K562 (cell line): ENCODE results near the gene MRI1. TPM values are rescaled to one million over a fixed set of nuclear protein-coding genes. Genes with fewer than 3 reads are reported as not detected.

ENCODE experiments used
- ATAC-seq: fragments of 200-7000 bp; cut with Tn5 transposase; 3 replicates; pipeline ENCODE4 v1.9.1; 2020; ENCODE audit warnings: moderate library complexity
- BruUV-seq: library from RNA; stranded (reverse); fragments of 400-500 nt; replicated peaks from 2 replicates; lab custom pipeline; 2021; lab: Mats Ljungman, UMichigan
- CTCF ChIA-PET: fragments of 300-600 bp; formaldehyde crosslinking; extraction: SDS; loops from one replicate; lab custom pipeline; 2021; ENCODE audit warnings: low intra/inter-chr PET ratio; lab: Yijun Ruan, JAX
- POLR2A ChIA-PET: fragments of 300-600, 350-650 bp; sonication (Branson Sonifier 250); formaldehyde crosslinking; extraction: SDS; loops from one replicate; lab custom pipeline; 2021; ENCODE audit warnings: antibody characterized with exemption, inconsistent platforms; lab: Yijun Ruan, JAX
- DNase-seq, 4 experiments: peaks; one replicate each; pipeline versions ENCODE4 v3.0.0 to v3.0.0-alpha.2; 2011 to 2018; ENCODE audit warnings: low spot score in 3 of 4, mixed read lengths in 3 of 4; ENCODE audit errors: extremely low read depth in 1 of 4
- FAIRE-seq: peaks from 2 replicates; lab custom pipeline; 2011; peaks lifted over from hg19 to GRCh38; lab: Jason Lieb, UNC
- H2AFZ ChIP-seq: 2 replicates; pipeline ENCODE4 v1.6.0; 2011; ENCODE audit warnings: low read depth, low read length, control low read depth, inconsistent platforms
- H3K27ac ChIP-seq: fragments of 200-600 bp; 3 replicates; pipeline ENCODE4 v1.8.0; 2011; ENCODE audit warnings: low read depth, mild to moderate bottlenecking, control low read depth, inconsistent platforms, low read length, moderate library complexity, mixed read lengths; ENCODE audit errors: extremely low read depth
- H3K27me3 ChIP-seq, 2 experiments: fragments of 300-600 bp in 1 of 2; 2 replicates in 1 of 2; 3 replicates in 1 of 2; pipeline versions ENCODE4 v1.6.0 to v1.8.0; 2011; ENCODE audit warnings: inconsistent platforms in 2 of 2, low read length in 2 of 2, mild to moderate bottlenecking in 1 of 2, mixed read lengths in 1 of 2, moderate library complexity in 1 of 2; ENCODE audit not compliant: control insufficient read depth in 2 of 2, insufficient read depth in 2 of 2
- H3K36me3 ChIP-seq: fragments of 300-600 bp; 3 replicates; pipeline ENCODE4 v1.8.0; 2011; ENCODE audit warnings: mild to moderate bottlenecking, low read length, inconsistent platforms; ENCODE audit not compliant: control insufficient read depth, insufficient read depth
- H3K4me1 ChIP-seq, 2 experiments: fragments of 200-600 bp in 1 of 2; replicated peaks in 1 of 2; 2 replicates in 1 of 2; 3 replicates in 1 of 2; pipeline versions ENCODE4 v1.5.1 to v1.8.0; 2011; ENCODE audit warnings: inconsistent platforms in 2 of 2, low read length in 2 of 2, mild to moderate bottlenecking in 1 of 2, mixed read lengths in 1 of 2, moderate library complexity in 1 of 2; ENCODE audit not compliant: control insufficient read depth in 2 of 2, insufficient read depth in 2 of 2
- H3K4me2 ChIP-seq: 2 replicates; pipeline ENCODE4 v1.6.1; 2011; ENCODE audit warnings: low read length, control low read depth, inconsistent platforms, mixed read lengths; ENCODE audit not compliant: insufficient read depth
- H3K4me3 ChIP-seq: fragments of 200-600 bp; sonication (generic), shearing (Covaris generic); 2 replicates; pipeline ENCODE4 v1.5.1; 2016; ENCODE audit warnings: control low read depth, inconsistent platforms
- H3K79me2 ChIP-seq: fragments of 200-600 bp; 3 replicates; pipeline ENCODE4 v1.8.0; 2011; ENCODE audit warnings: low read length, inconsistent platforms; ENCODE audit not compliant: control insufficient read depth, insufficient read depth
- H3K9ac ChIP-seq, 2 experiments: 2 replicates each; pipeline versions ENCODE4 v1.6.0 to v1.6.1; 2011; ENCODE audit warnings: low read depth in 2 of 2, low read length in 2 of 2, control low read depth in 1 of 2, inconsistent platforms in 1 of 2, mild to moderate bottlenecking in 1 of 2, mixed read lengths in 1 of 2; ENCODE audit not compliant: insufficient read depth in 1 of 2
- H3K9me1 ChIP-seq: one replicate; pipeline ENCODE4 v1.6.0; 2011; ENCODE audit warnings: inconsistent platforms, mild to moderate bottlenecking, low read length, moderate library complexity; ENCODE audit not compliant: control insufficient read depth, insufficient read depth
- H3K9me3 ChIP-seq: replicated peaks from 2 replicates; pipeline ENCODE4 v1.5.1; 2011; ENCODE audit warnings: low read depth, low read length, inconsistent platforms; ENCODE audit not compliant: control insufficient read depth, insufficient read depth
- H4K20me1 ChIP-seq: replicated peaks from 2 replicates; pipeline ENCODE4 v1.6.1; 2011; ENCODE audit warnings: low read length, inconsistent platforms, mixed read lengths; ENCODE audit not compliant: control insufficient read depth, insufficient read depth
- ERF ChIP-seq: fragments of 450-650 bp; formaldehyde crosslinking; IDR thresholded peaks from 2 replicates; pipeline ENCODE4 v1.4.0; 2020; ENCODE audit warnings: mild to moderate bottlenecking, mixed read lengths
- HDAC1 ChIP-seq, 2 experiments: fragments of 450-650 bp; IDR thresholded peaks; 2 replicates each; pipeline ENCODE4 v1.6.1; 2016 to 2017; ENCODE audit warnings: inconsistent platforms in 1 of 2, mild to moderate bottlenecking in 1 of 2, moderate library complexity in 1 of 2
- NFATC3 ChIP-seq: fragments of 450-650 bp; IDR thresholded peaks from 2 replicates; pipeline ENCODE4 v1.6.1; 2017; ENCODE audit warnings: mild to moderate bottlenecking
- POLR2AphosphoS2 ChIP-seq: IDR thresholded peaks from 2 replicates; pipeline ENCODE4 v1.6.1; 2012; ENCODE audit warnings: low read length, improper control_type of control experiment
- PRMT5 ChIP-seq: sonication (generic); formaldehyde crosslinking; IDR thresholded peaks from 2 replicates; pipeline ENCODE4 v1.5.0; 2020; ENCODE audit warnings: missing genetic modification reagents
- TFAP4 ChIP-seq: sonication (generic); formaldehyde crosslinking; IDR thresholded peaks from 2 replicates; pipeline ENCODE4 v1.8.0; 2022; ENCODE audit warnings: missing genetic modification reagents, mild to moderate bottlenecking, moderate library complexity, borderline replicate concordance
- USF2 ChIP-seq: sonication (generic); formaldehyde crosslinking; IDR thresholded peaks from 2 replicates; pipeline ENCODE4 v1.5.0; 2020; ENCODE audit warnings: missing genetic modification reagents
- YY1 ChIP-seq, 3 experiments: IDR thresholded peaks; 2 replicates each; pipeline ENCODE4 v1.6.1; 2011; ENCODE audit warnings: low read length in 2 of 3, mild to moderate bottlenecking in 2 of 3, moderate library complexity in 2 of 3, borderline replicate concordance in 1 of 3, control low read depth in 1 of 3, low read depth in 1 of 3; ENCODE audit not compliant: insufficient read depth in 3 of 3, insufficient replicate concordance in 2 of 3, control insufficient read depth in 1 of 3, insufficient read length in 1 of 3; ENCODE audit errors: extremely low read depth in 1 of 3
- ZBTB5 ChIP-seq: fragments of 450-650 bp; IDR thresholded peaks from 2 replicates; pipeline ENCODE4 v1.6.1; 2017; ENCODE audit warnings: antibody characterized with exemption
- ZEB2 ChIP-seq: fragments of 450-650 bp; IDR thresholded peaks from 2 replicates; pipeline ENCODE4 v1.6.1; 2016
- ZNF41 ChIP-seq: fragments of 250-450 bp; sonication (Bioruptor Pico); conservative IDR thresholded peaks from 2 replicates; pipeline ENCODE4 v1.4.0; 2020; ENCODE audit warnings: mild to moderate bottlenecking
- ZNF644 ChIP-seq: fragments of 200-800 bp; sonication (Bioruptor generic); IDR thresholded peaks from 2 replicates; pipeline ENCODE4 v1.6.1; 2016; ENCODE audit warnings: low read depth, missing genetic modification characterization, missing compliant biosample characterization
- WGBS: fragments of 100-300 bp; shearing (Covaris generic); methylation state at CpG from one replicate; pipeline ENCODE4 v1.1.6; 2016; ENCODE audit warnings: low coverage, mixed read lengths; ENCODE audit not compliant: insufficient coverage; ENCODE audit errors: missing lambda C conversion rate; 5-methylcytosine and 5-hydroxymethylcytosine counted together
- in situ Hi-C: fragments of 300-500 bp; cut with MboI; formaldehyde crosslinking; loops from 4 replicates; pipeline ENCODE4 v1.15.0; 2018; ENCODE audit warnings: inconsistent platforms, mixed read lengths
- intact Hi-C: fragments of 100-400 bp; cut with micrococcal nuclease; formaldehyde crosslinking; loops from 2 replicates; pipeline ENCODE4 v1.14.2; 2022
- polyA plus RNA-seq, 8 experiments: library from polyadenylated mRNA; depleted of rRNA in 4 of 8; stranded (reverse) in 5 of 8; unstranded in 3 of 8; fragments of >200 nt; fragmentation: Nextera tagmentation in 2 of 8; fragmentation: Illumina TruSeq in 1 of 8; extraction: Ambion mirVana in 2 of 8; extraction: Trizol in 1 of 8; gene quantifications; 2 replicates each; pipeline versions ENCODE4 v1.2.1 to v1.2.3, GENCODE V29; 2011 to 2014; ENCODE audit warnings: inconsistent platforms in 1 of 8, missing spikeins in 1 of 8
- total RNA-seq, 7 experiments: library from RNA; depleted of rRNA in 6 of 7; stranded (reverse); fragments of >200 nt in 6 of 7; fragmentation: Illumina TruSeq in 2 of 7; extraction: Trizol in 2 of 7; gene quantifications; 2 replicates each; pipeline versions ENCODE4 v1.2.1 to v1.2.3, GENCODE V29; 2011 to 2021; ENCODE audit warnings: low replicate concordance in 1 of 7

The MRI1 gene
- total and polyA plus RNA-seq, 9 of the 15 experiments (the other 6 are each of a cell fraction or from before 2014, with no cell fraction given): 5.5 to 57.4 (median 28.2) TPM

GRCh38 chr19:13742756-13743155 lies 21.6 kb upstream of the MRI1 start:
- intact Hi-C loops: no loop called here
- H3K9me3 ChIP-seq: peaks cover 9% of the 10 kb centered on the region
- POLR2A ChIA-PET: no interaction called here
- TF ChIP-seq YY1 (IDR thresholded peaks at IDR 0.05; ENCODE audit: borderline replicate concordance in 1 of 3, control insufficient read depth in 1 of 3, extremely low read depth in 1 of 3, insufficient read depth in 3 of 3, insufficient read length in 1 of 3, insufficient replicate concordance in 2 of 3, low read depth in 1 of 3, low read length in 2 of 3) (no peak), ERF (no peak), ZNF41 (no peak), HDAC1 (IDR thresholded peaks at IDR 0.05) (no peak), ZNF644 (tag) (no peak), NFATC3 (no peak), USF2 (CRISPR knock-in tag) (no peak), ZEB2 (no peak), PRMT5 (no peak), TFAP4 (CRISPR knock-in tag) (no peak), ZBTB5 (no peak), POLR2AphosphoS2 (no peak)
- peaks cover 0 to 4% of the 10 kb centered on the region in 2 experiments; a peak in 2 of 5 replicates for H3K4me1 ChIP-seq
- H3K27ac ChIP-seq: no peak overlapping the region
- FAIRE-seq: no peak
- H3K27me3 ChIP-seq: no peaks in the 10 kb centered on the region
- peaks cover under 1% of the 10 kb centered on the region; the same call in 1 of the 3 replicates for H3K79me2 ChIP-seq
- H3K9me1 ChIP-seq: no peaks in the 10 kb centered on the region
- ATAC-seq: no peak
- no peak overlapping the region for H3K4me2 ChIP-seq
- WGBS: 40% methylated on average over 1 of the region's 1 CpG
- no peaks in the 10 kb centered on the region for H4K20me1 ChIP-seq
- no peak for DNase-seq
- BruUV-seq: no TSS peak
- in situ Hi-C loops: no loop called here
- H3K36me3 ChIP-seq: no peaks in the 10 kb centered on the region
- CTCF ChIA-PET: no interaction called here
- no peak overlapping the region; a peak in 1 of 4 replicates for H3K9ac ChIP-seq
- no peak overlapping the region for H2AFZ ChIP-seq
- H3K4me3 ChIP-seq: no peak overlapping the region
